OCI-LY7 (cell line): ENCODE results near the gene NT5C2. TPM values are rescaled to one million over a fixed set of nuclear protein-coding genes. Genes with fewer than 3 reads are reported as not detected.

Experiments used
- BruUV-seq: library from RNA; stranded (reverse); fragments of 400-500 nt; replicated peaks from 2 replicates; lab custom pipeline; 2021; lab: Mats Ljungman, UMichigan
- CTCF ChIA-PET: fragments of 300-600 bp; sonication (Branson Sonifier 250); formaldehyde crosslinking; loops from one replicate; lab custom pipeline; 2022; ENCODE audit warnings: antibody characterized with exemption; ENCODE audit not compliant: unreplicated experiment; lab: Charles Lee
- POLR2A ChIA-PET: fragments of 300-600 bp; sonication (Branson Sonifier 250); formaldehyde crosslinking; loops from one replicate; lab custom pipeline; 2022; ENCODE audit warnings: antibody characterized with exemption; lab: Charles Lee
- DNase-seq: peaks from one replicate; pipeline ENCODE4 v3.0.0-alpha.2; 2015; ENCODE audit warnings: low spot score
- H2AFZ ChIP-seq: fragments of 200-600 bp; sonication (generic), shearing (Covaris generic); 2 replicates; pipeline ENCODE4 v1.6.1; 2014; ENCODE audit warnings: mild to moderate bottlenecking, antibody characterized with exemption, low read length, moderate library complexity
- H3K27ac ChIP-seq: fragments of 200-600 bp; sonication (generic); 2 replicates; pipeline ENCODE4 v1.5.1; 2014; ENCODE audit warnings: mixed run types, low read depth, mild to moderate bottlenecking, moderate library complexity, low read length, inconsistent platforms; ENCODE audit not compliant: poor library complexity, severe bottlenecking
- H3K36me3 ChIP-seq: fragments of 200-600 bp; sonication (generic); 2 replicates; pipeline ENCODE4 v1.6.1; 2014; ENCODE audit warnings: mild to moderate bottlenecking, antibody characterized with exemption, low read length, moderate library complexity, mixed read lengths; ENCODE audit not compliant: insufficient read depth
- H3K4me1 ChIP-seq: fragments of 200-600 bp; sonication (generic); 2 replicates; pipeline ENCODE4 v1.5.1; 2014; ENCODE audit warnings: mild to moderate bottlenecking, low read length; ENCODE audit not compliant: insufficient read depth, poor library complexity, severe bottlenecking
- H3K4me2 ChIP-seq: fragments of 200-600 bp; sonication (generic); 2 replicates; pipeline ENCODE4 v1.6.1; 2014; ENCODE audit warnings: mild to moderate bottlenecking, low read length
- H3K4me3 ChIP-seq: fragments of 200-600 bp; sonication (generic); 2 replicates; pipeline ENCODE4 v1.5.1; 2014; ENCODE audit warnings: mild to moderate bottlenecking, low read depth, low read length; ENCODE audit not compliant: poor library complexity, severe bottlenecking
- H3K79me2 ChIP-seq: fragments of 200-600 bp; sonication (generic); 2 replicates; pipeline ENCODE4 v1.6.1; 2016; ENCODE audit warnings: low read depth, mild to moderate bottlenecking, low read length, moderate library complexity, mixed read lengths; ENCODE audit not compliant: insufficient read depth
- H3K9me2 ChIP-seq: fragments of 200-600 bp; sonication (generic); 2 replicates; pipeline ENCODE4 v1.6.1; 2016; ENCODE audit warnings: mild to moderate bottlenecking, low read length, mixed read lengths; ENCODE audit not compliant: insufficient read depth
- H3K9me3 ChIP-seq: fragments of 200-600 bp; sonication (generic); 2 replicates; pipeline ENCODE4 v1.6.1; 2014; ENCODE audit warnings: mild to moderate bottlenecking, mixed run types, low read length, mixed read lengths
- H4K20me1 ChIP-seq: fragments of 200-600 bp; sonication (generic); 2 replicates; pipeline ENCODE4 v1.6.1; 2014; ENCODE audit warnings: mild to moderate bottlenecking, antibody characterized with exemption, low read length, moderate library complexity, mixed read lengths; ENCODE audit not compliant: insufficient read depth
- EZH2phosphoT487 ChIP-seq: fragments of 200-600 bp; sonication (generic); IDR thresholded peaks from 2 replicates; pipeline ENCODE4 v1.6.1; 2018; ENCODE audit warnings: low read depth, borderline replicate concordance, mild to moderate bottlenecking, mixed run types, antibody characterized with exemption, low read length, moderate library complexity, mixed read lengths
- intact Hi-C: fragments of 100-400 bp; cut with micrococcal nuclease; formaldehyde crosslinking; loops from one replicate; pipeline ENCODE4 v1.10.0; 2022; ENCODE audit not compliant: unreplicated experiment
- total RNA-seq, 2 experiments: library from RNA; depleted of rRNA in 1 of 2; stranded (reverse); fragments of >200 nt in 1 of 2; shearing (Covaris generic) in 1 of 2; gene quantifications; 2 replicates each; pipeline ENCODE4 v1.2.3, GENCODE V29; 2014 to 2022
- TF ChIP-seq, protein P1 (sequence below): fragments of 200-600 bp; sonication (generic); conservative IDR thresholded peaks from 2 replicates; pipeline ENCODE4 v1.5.1; 2014; ENCODE audit warnings: mild to moderate bottlenecking, antibody characterized with exemption, low read length, moderate library complexity, mixed read lengths

The NT5C2 gene
- total RNA-seq, 2 experiments from 2014 or later: 72.0 to 87.3 TPM

DNA sequence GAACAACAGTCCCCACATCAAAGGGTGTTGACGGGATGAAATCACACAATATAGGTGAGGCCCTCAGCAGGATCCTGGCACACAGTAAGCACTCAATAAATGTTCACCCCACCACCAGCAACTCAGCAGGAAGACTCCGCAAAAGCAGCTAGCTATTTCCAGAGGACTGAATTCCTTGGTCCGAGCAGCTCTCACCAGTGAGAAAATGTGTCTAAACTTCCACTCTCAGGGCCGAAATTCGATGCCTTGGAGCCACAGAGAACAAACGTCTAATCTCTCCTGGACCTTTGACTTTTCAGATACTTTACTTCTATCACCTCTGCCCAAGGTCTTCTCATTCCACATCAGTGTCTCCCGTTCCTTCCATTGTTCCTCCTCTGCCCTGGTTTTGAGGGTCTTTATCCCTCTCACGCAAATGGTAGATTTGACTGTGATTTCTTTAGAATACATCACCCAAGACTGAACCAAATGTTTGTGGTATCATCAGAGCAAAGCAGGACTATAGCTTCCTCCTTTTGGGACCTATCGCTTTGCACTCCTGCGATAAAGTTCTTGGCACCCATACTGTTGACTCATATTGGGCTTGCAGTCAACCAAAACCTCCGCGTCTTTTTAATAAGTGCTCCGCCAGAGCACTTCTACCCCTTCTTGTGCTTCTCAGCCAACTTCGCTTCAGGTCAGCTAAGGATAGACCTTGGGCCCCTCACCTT, 903 bp upstream of the NT5C2 start:
- Histone ChIP-seq H3K9me3 (no peaks in the 10 kb centered on the region), H3K36me3 (peaks cover 5% of the 10 kb centered on the region; the same call in 1 of the 2 replicates), H2AFZ (peak overlapping the region; percentile 94; the same call in 1 of the 2 replicates), H3K79me2 (peaks cover 38% of the 10 kb centered on the region), H4K20me1 (peaks cover 19% of the 10 kb centered on the region; the same call in 1 of the 2 replicates), H3K4me3 (peak overlapping the region; percentile 91), H3K4me1 (peaks cover 29% of the 10 kb centered on the region), H3K27ac (no peak overlapping the region), H3K4me2 (peak overlapping the region; percentile 90), H3K9me2 (no peaks in the 10 kb centered on the region)
- TF ChIP-seq, protein P1, sequence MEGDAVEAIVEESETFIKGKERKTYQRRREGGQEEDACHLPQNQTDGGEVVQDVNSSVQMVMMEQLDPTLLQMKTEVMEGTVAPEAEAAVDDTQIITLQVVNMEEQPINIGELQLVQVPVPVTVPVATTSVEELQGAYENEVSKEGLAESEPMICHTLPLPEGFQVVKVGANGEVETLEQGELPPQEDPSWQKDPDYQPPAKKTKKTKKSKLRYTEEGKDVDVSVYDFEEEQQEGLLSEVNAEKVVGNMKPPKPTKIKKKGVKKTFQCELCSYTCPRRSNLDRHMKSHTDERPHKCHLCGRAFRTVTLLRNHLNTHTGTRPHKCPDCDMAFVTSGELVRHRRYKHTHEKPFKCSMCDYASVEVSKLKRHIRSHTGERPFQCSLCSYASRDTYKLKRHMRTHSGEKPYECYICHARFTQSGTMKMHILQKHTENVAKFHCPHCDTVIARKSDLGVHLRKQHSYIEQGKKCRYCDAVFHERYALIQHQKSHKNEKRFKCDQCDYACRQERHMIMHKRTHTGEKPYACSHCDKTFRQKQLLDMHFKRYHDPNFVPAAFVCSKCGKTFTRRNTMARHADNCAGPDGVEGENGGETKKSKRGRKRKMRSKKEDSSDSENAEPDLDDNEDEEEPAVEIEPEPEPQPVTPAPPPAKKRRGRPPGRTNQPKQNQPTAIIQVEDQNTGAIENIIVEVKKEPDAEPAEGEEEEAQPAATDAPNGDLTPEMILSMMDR: no peak
- ChIA-PET CTCF (interaction anchor here (0.7 kb wide), 1 partner anchor 41 kb away, joined by 3 read pairs; no protein-coding TSS in a partner anchor), POLR2A (interaction anchor here (0.7 to 2.0 kb wide), 7 partner anchors 9 to 226 kb away, joined by 3 to 10 read pairs (median 3); no protein-coding TSS in a partner anchor)
- intact Hi-C loops: loop anchor here (5.0 kb wide), 3 partner anchors 48 to 547 kb away; partner anchors contain the start of gene CNNM2
- BruUV-seq: TSS peak; percentile 71
- DNase-seq: no peak

DNA sequence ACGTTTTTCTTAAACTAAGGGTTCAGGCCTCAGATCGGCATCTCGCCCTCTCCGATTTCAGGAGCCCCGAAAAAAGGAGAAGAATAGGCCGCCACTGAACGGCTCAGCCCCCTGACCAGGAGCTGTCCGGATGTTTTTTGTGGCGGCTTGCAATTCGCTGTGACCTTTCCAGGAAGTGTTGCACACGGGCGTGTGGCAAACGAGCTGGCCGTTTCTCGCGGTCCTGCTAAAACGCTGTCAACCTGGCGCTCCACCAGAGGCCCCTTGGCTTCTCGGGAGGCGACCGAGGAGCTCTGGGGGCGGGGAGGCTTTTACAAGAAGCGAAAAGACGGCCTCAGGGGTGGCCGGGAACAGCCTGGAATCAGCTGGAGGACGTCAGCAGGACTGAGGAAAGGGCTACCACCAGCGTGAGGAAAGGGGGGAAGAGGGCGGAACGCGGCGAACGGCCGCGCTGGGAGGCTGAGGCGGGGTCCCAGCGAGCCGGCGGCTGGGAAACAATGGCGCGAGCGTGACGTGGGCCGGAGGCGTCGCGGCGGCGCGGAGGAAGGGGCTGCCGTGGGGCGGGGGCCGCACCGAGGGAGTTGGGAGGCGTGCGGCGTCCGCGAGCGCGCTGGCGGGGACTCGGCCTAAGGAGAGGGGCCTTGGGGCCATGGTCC, 493 bp downstream of the NT5C2 start:
- H3K79me2 ChIP-seq: peaks cover 51% of the 10 kb centered on the region
- peaks cover 19% of the 10 kb centered on the region; the same call in 1 of the 2 replicates for H4K20me1 ChIP-seq
- peak overlapping the region; percentile 61; the same call in 1 of the 2 replicates for H2AFZ ChIP-seq
- no TSS peak for BruUV-seq
- H3K4me2 ChIP-seq: peak overlapping the region; percentile 90
- TF ChIP-seq, protein P1: no peak
- TF ChIP-seq EZH2phosphoT487: no peak
- H3K27ac ChIP-seq: peak overlapping the region; percentile 77
- H3K36me3 ChIP-seq: peaks cover 13% of the 10 kb centered on the region; the same call in 1 of the 2 replicates
- ChIA-PET CTCF (interaction anchor here (0.5 to 1.9 kb wide), 4 partner anchors 15 to 885 kb away, joined by 3 to 9 read pairs (median 4); no protein-coding TSS in a partner anchor), POLR2A (interaction anchor here (0.8 to 2.7 kb wide), 8 partner anchors 8 to 57 kb away, joined by 3 to 23 read pairs (median 4); no protein-coding TSS in a partner anchor)
- no peaks in the 10 kb centered on the region for H3K9me3 ChIP-seq
- H3K4me3 ChIP-seq: peak overlapping the region; percentile 91
- intact Hi-C loops: loop anchor here (1.0 to 5.0 kb wide), 4 partner anchors 11 to 545 kb away; partner anchors contain the start of gene CNNM2
- H3K4me1 ChIP-seq: peaks cover 43% of the 10 kb centered on the region
- H3K9me2 ChIP-seq: no peaks in the 10 kb centered on the region
- peak; percentile 91 for DNase-seq
